Kidney epithelial cell (primary cell): Measurements from ENCODE around the gene IGFL4. TPM values are rescaled to one million over a fixed set of nuclear protein-coding genes. Genes with fewer than 3 reads are reported as not detected.

Experiments
- DNase-seq: peaks from one replicate; pipeline ENCODE4 v3.0.0-alpha.2; 2010; ENCODE audit warnings: low read depth
- H3K27me3 ChIP-seq: 2 replicates; pipeline ENCODE4 v1.6.0; 2011; ENCODE audit warnings: low read length; ENCODE audit not compliant: control insufficient read depth, insufficient read depth
- H3K36me3 ChIP-seq: 2 replicates; pipeline ENCODE4 v1.5.1; 2011; ENCODE audit warnings: low read length; ENCODE audit not compliant: control insufficient read depth, insufficient read depth
- H3K4me3 ChIP-seq: 2 replicates; pipeline ENCODE4 v1.5.1; 2011; ENCODE audit warnings: low read depth, mild to moderate bottlenecking, control low read depth, low read length
- CTCF ChIP-seq: IDR thresholded peaks from 2 replicates; pipeline ENCODE4 v1.5.1; 2011; ENCODE audit warnings: mild to moderate bottlenecking, moderate library complexity, low read length, control low read depth, inconsistent platforms; ENCODE audit not compliant: insufficient read depth, poor library complexity, severe bottlenecking
- total RNA-seq: library from RNA; depleted of rRNA; stranded (reverse); fragments of >200 nt; gene quantifications from 2 replicates; pipeline ENCODE4 v1.2.3, GENCODE V29; 2015

Gene IGFL4
- total RNA-seq, 1 donor from 2014 or later = not detected

GRCh38 chr19:45999653-46000121 lies 41.1 kb downstream of the IGFL4 start:
- DNase-seq = no peak
- no peak overlapping the region for H3K4me3 ChIP-seq
- H3K36me3 ChIP-seq = no peaks in the 10 kb centered on the region
- peaks cover 11% of the 10 kb centered on the region for H3K27me3 ChIP-seq
- no peak for TF ChIP-seq CTCF

GRCh38 chr19:45998834-45999233 lies 42.0 kb downstream of the IGFL4 start:
- no peak overlapping the region for H3K4me3 ChIP-seq
- no peaks in the 10 kb centered on the region for H3K36me3 ChIP-seq
- peaks cover 11% of the 10 kb centered on the region for H3K27me3 ChIP-seq
- DNase-seq = no peak
- no peak for TF ChIP-seq CTCF

GRCh38 chr19:45996933-45997332 lies 43.9 kb downstream of the IGFL4 start:
- peaks cover 11% of the 10 kb centered on the region for H3K27me3 ChIP-seq
- DNase-seq = no peak

DNA sequence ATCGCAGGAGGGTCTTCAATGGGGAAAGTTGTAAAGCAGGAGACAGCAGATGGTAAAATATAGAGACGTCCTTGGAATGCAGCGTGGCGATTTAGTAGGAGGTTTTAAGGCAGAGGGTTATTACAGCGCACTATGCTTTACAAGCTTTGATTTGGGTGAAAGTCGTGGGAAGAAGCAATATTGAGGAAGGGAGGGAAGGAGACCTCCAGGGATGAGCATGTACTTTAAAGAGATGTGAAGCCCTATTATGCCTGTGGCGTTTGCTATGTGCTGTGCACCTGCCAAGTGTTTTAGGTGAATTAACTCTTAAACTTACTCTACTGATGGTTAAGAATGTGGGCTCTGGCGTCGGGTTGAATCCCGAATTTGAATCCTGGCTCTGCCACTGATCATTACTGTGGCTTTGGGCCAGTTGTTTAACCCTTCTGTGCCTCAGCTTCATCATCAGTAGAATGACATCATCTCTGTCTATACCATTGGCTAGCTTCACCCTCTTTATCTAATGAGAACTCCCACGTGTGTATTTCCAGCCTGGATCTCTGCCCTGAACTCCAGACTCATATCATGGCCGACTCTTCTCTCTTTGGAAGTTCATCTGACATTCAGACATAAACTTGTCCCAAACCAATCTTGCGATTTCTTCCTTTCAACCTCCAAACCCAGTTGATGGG lies 45.0 kb downstream of the IGFL4 start:
- Histone ChIP-seq H3K36me3 (no peaks in the 10 kb centered on the region), H3K4me3 (peak overlapping the region; percentile 94), H3K27me3 (peaks cover 11% of the 10 kb centered on the region)
- no peak for DNase-seq
- no peak for TF ChIP-seq CTCF

More at GRCh38 chr19:45996933-45997332, 43.9 kb downstream of the IGFL4 start:
- Histone ChIP-seq H3K36me3 (no peaks in the 10 kb centered on the region), H3K4me3 (no peak overlapping the region)
- TF ChIP-seq CTCF = no peak

DNA sequence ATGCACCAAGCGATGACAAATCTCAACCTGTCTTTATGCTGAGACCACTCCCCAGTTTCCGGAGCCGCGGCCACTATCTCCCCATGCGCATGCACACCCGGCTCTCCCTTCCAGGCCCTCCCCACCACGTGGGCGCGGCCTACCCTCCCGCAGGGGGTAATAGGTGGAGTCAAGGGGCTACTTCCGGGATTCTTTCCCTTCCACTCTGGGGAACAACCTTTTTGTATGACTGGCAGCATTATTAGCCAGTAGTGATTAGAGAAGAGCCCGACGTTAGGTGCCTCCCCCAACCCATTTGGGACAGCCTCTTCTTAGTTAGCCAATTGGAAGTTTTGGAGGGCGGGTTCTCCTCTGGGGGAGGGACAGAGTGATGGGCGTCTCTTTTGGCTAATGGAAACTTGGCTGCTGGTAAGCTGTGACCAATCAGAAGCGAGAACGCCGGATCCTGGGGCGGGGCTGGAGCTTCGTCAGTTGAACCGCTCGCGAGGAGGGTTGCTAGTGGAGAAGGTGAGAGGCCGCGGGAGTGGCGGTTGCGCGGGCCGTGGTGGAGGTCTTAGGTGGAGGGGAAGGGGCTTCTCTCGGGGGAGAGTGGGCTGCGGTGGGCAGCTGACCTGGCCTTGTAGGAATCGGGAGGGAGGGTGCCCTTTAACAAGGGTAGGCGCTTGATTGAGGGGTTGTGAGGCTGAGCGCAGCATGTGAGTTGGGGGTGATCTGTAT lies 45.6 kb downstream of the IGFL4 start, which contains the start of gene CCDC61:
TSS of gene CCDC61 (plus strand) at position 470 of the 717 bp plus-strand sequence. CDS start 7,552 bp downstream, outside the sequence.
- DNase-seq = peak; percentile 94
- H3K4me3 ChIP-seq = peak within 1 kb of the TSS; percentile 94
- TF ChIP-seq CTCF = no peak
- H3K36me3 ChIP-seq = no peaks in the 10 kb centered on the region
- H3K27me3 ChIP-seq = peaks cover 5% of the 10 kb centered on the region
